CD4-positive, alpha-beta memory T cell (primary cell): ENCODE measurements around the gene DTD1. TPM values are rescaled to one million over a fixed set of nuclear protein-coding genes. Genes with fewer than 3 reads are reported as not detected.

Experiments used
- CTCF ChIA-PET: fragments of 350-600 bp; sonication (Branson Sonifier 250); formaldehyde crosslinking; loops from one replicate; lab custom pipeline; 2021; ENCODE audit warnings: inconsistent platforms; ENCODE audit not compliant: partially characterized antibody; lab: Charles Lee
- POLR2A ChIA-PET: fragments of 350-600 bp; sonication (Branson Sonifier 250); formaldehyde crosslinking; loops from one replicate; lab custom pipeline; 2021; ENCODE audit not compliant: partially characterized antibody; lab: Charles Lee
- DNase-seq, 5 donors: peaks; one replicate each; pipeline versions ENCODE4 v3.0.0 to v3.0.0-alpha.2; 2020 to 2022; ENCODE audit warnings: mixed read lengths in 1 of 5
- H3K27ac ChIP-seq: one replicate; pipeline ENCODE4 v1.7.0; 2013; ENCODE audit warnings: low read depth, low read length
- H3K27me3 ChIP-seq: 2 replicates; pipeline ENCODE4 v1.7.0; 2013; ENCODE audit warnings: mild to moderate bottlenecking, low read length, moderate library complexity; ENCODE audit not compliant: insufficient read depth
- H3K36me3 ChIP-seq: 2 replicates; pipeline ENCODE4 v1.7.0; 2013; ENCODE audit warnings: mild to moderate bottlenecking, low read length, moderate library complexity; ENCODE audit not compliant: insufficient read depth
- H3K4me1 ChIP-seq: 2 replicates; pipeline ENCODE4 v1.7.0; 2013; ENCODE audit warnings: mild to moderate bottlenecking, low read length, moderate library complexity; ENCODE audit not compliant: insufficient read depth
- H3K4me3 ChIP-seq, 2 donors: one replicate each; pipeline ENCODE4 v1.7.0; 2013; ENCODE audit warnings: low read length in 2 of 2, mild to moderate bottlenecking in 1 of 2
- H3K9me3 ChIP-seq, 2 donors: one replicate each; pipeline ENCODE4 v1.7.0; 2013; ENCODE audit warnings: low read length in 2 of 2, control low read depth in 1 of 2; ENCODE audit not compliant: control insufficient read depth in 1 of 2
- H3K27ac Mint-ChIP-seq, 7 donors: one replicate each; pipeline ENCODE4 v1.8.0; 2020 to 2021; ENCODE audit warnings: mixed read lengths in 7 of 7, mild to moderate bottlenecking in 6 of 7, inconsistent platforms in 3 of 7, moderate library complexity in 3 of 7
- H3K27me3 Mint-ChIP-seq, 2 donors: one replicate each; pipeline ENCODE4 v1.8.0; 2020 to 2021; ENCODE audit warnings: mixed read lengths in 2 of 2
- H3K36me3 Mint-ChIP-seq, 2 donors: one replicate each; pipeline ENCODE4 v1.8.0; 2020 to 2021; ENCODE audit warnings: mixed read lengths in 2 of 2, inconsistent platforms in 1 of 2, mild to moderate bottlenecking in 1 of 2
- H3K4me1 Mint-ChIP-seq, 4 donors: one replicate each; pipeline ENCODE4 v1.8.0; 2020 to 2021; ENCODE audit warnings: mixed read lengths in 4 of 4, mild to moderate bottlenecking in 1 of 4
- H3K4me3 Mint-ChIP-seq, 8 donors: one replicate each; pipeline ENCODE4 v1.8.0; 2020 to 2021; ENCODE audit warnings: mixed read lengths in 8 of 8, mild to moderate bottlenecking in 7 of 8, moderate library complexity in 6 of 8, inconsistent platforms in 3 of 8
- H3K9me3 Mint-ChIP-seq, 8 donors: one replicate each; pipeline ENCODE4 v1.8.0; 2020 to 2021; ENCODE audit warnings: mixed read lengths in 8 of 8, mild to moderate bottlenecking in 5 of 8, inconsistent platforms in 3 of 8, moderate library complexity in 1 of 8
- intact Hi-C: fragments of 100-400 bp; cut with micrococcal nuclease; formaldehyde crosslinking; loops from one replicate; pipeline ENCODE4 v1.15.1; 2023
- polyA plus RNA-seq, 2 donors: library from polyadenylated mRNA; unstranded; fragments of 300-500 nt; fragmentation: Illumina TruSeq; gene quantifications; one replicate each; pipeline ENCODE4 v1.2.3, GENCODE V29; 2021
- total RNA-seq, 2 experiments: library from RNA; stranded (reverse); gene quantifications; one replicate each; pipeline ENCODE4 v1.2.3, GENCODE V29; 2021

The DTD1 gene
- total and polyA plus RNA-seq, 4 experiments from 2014 or later: 15.9 to 61.8 (median 38.0) TPM

GRCh38 chr20:18718129-18718528, 130.3 kb downstream of the DTD1 start:
- DNase-seq: no peak
- no peak overlapping the region for H3K4me3 ChIP-seq
- H3K36me3 ChIP-seq: no peaks in the 10 kb centered on the region
- H3K4me1 ChIP-seq: peaks cover 8% of the 10 kb centered on the region
- H3K27me3 ChIP-seq: no peaks in the 10 kb centered on the region
- no peak overlapping the region for H3K4me3 Mint-ChIP-seq
- H3K27ac ChIP-seq: no peak overlapping the region
- no peak overlapping the region for H3K27ac Mint-ChIP-seq
- intact Hi-C loops: no loop called here
- CTCF ChIA-PET: interaction anchor here (0.9 to 1.3 kb wide), 2 partner anchors 20 to 76 kb away, joined by 3 to 4 read pairs; no protein-coding TSS in a partner anchor
- peaks cover 0 to 6% (median 0%) of the 10 kb centered on the region in 8 donors for H3K9me3 Mint-ChIP-seq
- no peaks in the 10 kb centered on the region for H3K27me3 Mint-ChIP-seq
- H3K4me1 Mint-ChIP-seq: peaks cover 6 to 18% (median 13%) of the 10 kb centered on the region in 4 donors
- peaks cover 26 to 54% of the 10 kb centered on the region in 2 donors for H3K36me3 Mint-ChIP-seq
- H3K9me3 ChIP-seq: no peaks in the 10 kb centered on the region
- POLR2A ChIA-PET: interaction anchor here (1.0 kb wide), 1 partner anchor 75 kb away, joined by 4 read pairs; no protein-coding TSS in a partner anchor

GRCh38 chr20:18719426-18719825, 131.6 kb downstream of the DTD1 start:
- intact Hi-C loops: no loop called here
- POLR2A ChIA-PET: no interaction called here
- Mint-ChIP-seq H3K27me3 (no peaks in the 10 kb centered on the region), H3K4me3 (no peak overlapping the region), H3K27ac (no peak overlapping the region), H3K36me3 (peaks cover 16 to 44% of the 10 kb centered on the region in 2 donors), H3K9me3 (peaks cover 0 to 6% (median 0%) of the 10 kb centered on the region in 8 donors), H3K4me1 (peaks cover 6 to 18% (median 11%) of the 10 kb centered on the region in 4 donors)
- H3K27ac ChIP-seq: no peak overlapping the region
- DNase-seq: no peak
- CTCF ChIA-PET: no interaction called here
- H3K4me3 ChIP-seq: no peak overlapping the region
- H3K27me3 ChIP-seq: no peaks in the 10 kb centered on the region
- peaks cover 8% of the 10 kb centered on the region for H3K4me1 ChIP-seq
- no peaks in the 10 kb centered on the region for H3K36me3 ChIP-seq
- H3K9me3 ChIP-seq: no peaks in the 10 kb centered on the region

- intact Hi-C loops: no loop called here
These were observed 133.8 kb downstream of the DTD1 start for GRCh38 chr20:18721551-18722115.

GRCh38 chr20:18722371-18722770, 134.5 kb downstream of the DTD1 start:
- H3K36me3 Mint-ChIP-seq: peaks cover 8 to 35% of the 10 kb centered on the region in 2 donors
- DNase-seq: no peak
- no peak overlapping the region for H3K27ac ChIP-seq
- H3K27me3 ChIP-seq: no peaks in the 10 kb centered on the region
- no peaks in the 10 kb centered on the region for H3K4me1 ChIP-seq
- intact Hi-C loops: no loop called here
- H3K9me3 Mint-ChIP-seq: peaks cover 0 to 6% (median 0%) of the 10 kb centered on the region in 8 donors
- no peak overlapping the region for H3K27ac Mint-ChIP-seq
- no peak overlapping the region for H3K4me3 Mint-ChIP-seq
- ChIA-PET CTCF (no interaction called here), POLR2A (no interaction called here)
- no peaks in the 10 kb centered on the region for H3K9me3 ChIP-seq
- no peak overlapping the region for H3K4me3 ChIP-seq
- no peaks in the 10 kb centered on the region for H3K36me3 ChIP-seq
- peaks cover 5 to 22% (median 19%) of the 10 kb centered on the region in 4 donors for H3K4me1 Mint-ChIP-seq
- H3K27me3 Mint-ChIP-seq: no peaks in the 10 kb centered on the region

More at GRCh38 chr20:18721551-18722115, 133.8 kb downstream of the DTD1 start:
- H3K27me3 Mint-ChIP-seq: no peaks in the 10 kb centered on the region
- Histone ChIP-seq H3K4me3 (no peak overlapping the region), H3K9me3 (no peaks in the 10 kb centered on the region), H3K27me3 (no peaks in the 10 kb centered on the region), H3K36me3 (no peaks in the 10 kb centered on the region), H3K4me1 (peaks cover 7% of the 10 kb centered on the region), H3K27ac (no peak overlapping the region)
- H3K4me3 Mint-ChIP-seq: no peak overlapping the region
- peaks cover 12 to 35% of the 10 kb centered on the region in 2 donors for H3K36me3 Mint-ChIP-seq
- H3K4me1 Mint-ChIP-seq: peaks cover 6 to 19% (median 18%) of the 10 kb centered on the region in 4 donors
- CTCF ChIA-PET: no interaction called here
- peaks cover 0 to 6% (median 0%) of the 10 kb centered on the region in 8 donors for H3K9me3 Mint-ChIP-seq
- POLR2A ChIA-PET: no interaction called here
- DNase-seq: no peak
- H3K27ac Mint-ChIP-seq: no peak overlapping the region

- H3K4me3 ChIP-seq: no peak overlapping the region
- ChIA-PET POLR2A (no interaction called here), CTCF (no interaction called here)
- H3K27me3 Mint-ChIP-seq: no peaks in the 10 kb centered on the region
- no peak overlapping the region for H3K27ac Mint-ChIP-seq
- H3K36me3 ChIP-seq: no peaks in the 10 kb centered on the region
- intact Hi-C loops: no loop called here
- H3K27ac ChIP-seq: no peak overlapping the region
- peaks cover 8 to 33% of the 10 kb centered on the region in 2 donors for H3K36me3 Mint-ChIP-seq
- peak overlapping the region in 1 of 8 donors; percentile 18 for H3K4me3 Mint-ChIP-seq
- H3K27me3 ChIP-seq: no peaks in the 10 kb centered on the region
- H3K4me1 ChIP-seq: no peaks in the 10 kb centered on the region
- peaks cover 5 to 28% (median 23%) of the 10 kb centered on the region in 4 donors for H3K4me1 Mint-ChIP-seq
- peaks cover 0 to 6% (median 0%) of the 10 kb centered on the region in 8 donors for H3K9me3 Mint-ChIP-seq
- no peaks in the 10 kb centered on the region for H3K9me3 ChIP-seq
- DNase-seq: no peak
These were observed 136.2 kb downstream of the DTD1 start for GRCh38 chr20:18724077-18724476.

GRCh38 chr20:18724788-18725464, 137.1 kb downstream of the DTD1 start:
- ChIA-PET POLR2A (no interaction called here), CTCF (no interaction called here)
- Histone ChIP-seq H3K4me3 (no peak overlapping the region), H3K27ac (no peak overlapping the region), H3K9me3 (no peaks in the 10 kb centered on the region), H3K4me1 (no peaks in the 10 kb centered on the region), H3K36me3 (no peaks in the 10 kb centered on the region), H3K27me3 (no peaks in the 10 kb centered on the region)
- DNase-seq: no peak
- peaks cover 7 to 31% (median 23%) of the 10 kb centered on the region in 4 donors for H3K4me1 Mint-ChIP-seq
- no peak overlapping the region for H3K4me3 Mint-ChIP-seq
- peaks cover 2 to 24% of the 10 kb centered on the region in 2 donors for H3K36me3 Mint-ChIP-seq
- H3K9me3 Mint-ChIP-seq: peaks cover 0 to 5% (median 0%) of the 10 kb centered on the region in 8 donors
- peak overlapping the region in 1 of 7 donors; percentile 2 for H3K27ac Mint-ChIP-seq
- intact Hi-C loops: no loop called here
- H3K27me3 Mint-ChIP-seq: no peaks in the 10 kb centered on the region

- no peak overlapping the region for H3K4me3 Mint-ChIP-seq
- Histone ChIP-seq H3K9me3 (no peaks in the 10 kb centered on the region), H3K4me1 (no peaks in the 10 kb centered on the region), H3K27me3 (no peaks in the 10 kb centered on the region), H3K27ac (no peak overlapping the region), H3K4me3 (no peak overlapping the region), H3K36me3 (no peaks in the 10 kb centered on the region)
- H3K36me3 Mint-ChIP-seq: peaks cover 0 to 11% of the 10 kb centered on the region in 2 donors
- H3K27ac Mint-ChIP-seq: peak overlapping the region in 1 of 7 donors; percentile 19
- ChIA-PET CTCF (no interaction called here), POLR2A (no interaction called here)
- intact Hi-C loops: no loop called here
- H3K27me3 Mint-ChIP-seq: no peaks in the 10 kb centered on the region
- peaks cover 8 to 31% (median 23%) of the 10 kb centered on the region in 4 donors for H3K4me1 Mint-ChIP-seq
- H3K9me3 Mint-ChIP-seq: no peaks in the 10 kb centered on the region
- DNase-seq: no peak
These were observed 139.2 kb downstream of the DTD1 start for GRCh38 chr20:18727032-18727508.
